Neural cell (in vitro differentiated cells): ENCODE results near the gene SYTL3.

ENCODE experiments used
- CTCF ChIP-seq: fragments of 450-650 bp; IDR thresholded peaks from 2 replicates; pipeline ENCODE4 v1.5.1; 2014; ENCODE audit warnings: antibody characterized with exemption, mild to moderate bottlenecking, moderate library complexity; ENCODE audit not compliant: poor library complexity, severe bottlenecking
- EP300 ChIP-seq: fragments of 450-650 bp; conservative IDR thresholded peaks from 2 replicates; pipeline ENCODE4 v1.6.1; 2014; ENCODE audit warnings: antibody characterized with exemption, mild to moderate bottlenecking, moderate library complexity; ENCODE audit not compliant: poor library complexity, severe bottlenecking
- EZH2 ChIP-seq: fragments of 200-600, 300-800 bp; shearing (Covaris generic), sonication (generic); IDR thresholded peaks from 2 replicates; pipeline ENCODE4 v1.6.1; 2014; ENCODE audit warnings: antibody characterized with exemption, low read length, borderline replicate concordance, mild to moderate bottlenecking; ENCODE audit not compliant: insufficient read depth, poor library complexity, severe bottlenecking
- POLR2AphosphoS5 ChIP-seq: IDR thresholded peaks from 2 replicates; pipeline ENCODE4 v1.6.1; 2012
- REST ChIP-seq: IDR thresholded peaks from 2 replicates; pipeline ENCODE4 v1.6.1; 2012; ENCODE audit warnings: borderline replicate concordance
- SMC3 ChIP-seq: fragments of 450-650 bp; conservative IDR thresholded peaks from 2 replicates; pipeline ENCODE4 v1.6.1; 2014; ENCODE audit warnings: antibody characterized with exemption, mild to moderate bottlenecking, moderate library complexity; ENCODE audit not compliant: poor library complexity
- TAF1 ChIP-seq: IDR thresholded peaks from 2 replicates; pipeline ENCODE4 v1.6.1; 2012; ENCODE audit warnings: low read depth

- TF ChIP-seq TAF1 (no peak), CTCF (no peak), REST (no peak), SMC3 (no peak), EP300 (no peak), EZH2 (no peak), POLR2AphosphoS5 (no peak)
Measured at GRCh38 chr6:158638324-158638854, 11.5 kb upstream of the SYTL3 start.
